PC-3 (cell line): ENCODE data around the gene SNAP47.

Experiments
- EZH2 ChIP-seq: fragments of 300-600 bp; sonication (generic); IDR thresholded peaks from one replicate; pipeline ENCODE4 v1.6.1; 2017; ENCODE audit warnings: antibody characterized with exemption, mild to moderate bottlenecking, low read length; ENCODE audit not compliant: unreplicated experiment
- EZH2phosphoT487 ChIP-seq: fragments of 300-600 bp; sonication (generic); IDR thresholded peaks from 2 replicates; pipeline ENCODE4 v1.6.1; 2018; ENCODE audit warnings: mild to moderate bottlenecking, antibody characterized with exemption, low read length, borderline replicate concordance

DNA sequence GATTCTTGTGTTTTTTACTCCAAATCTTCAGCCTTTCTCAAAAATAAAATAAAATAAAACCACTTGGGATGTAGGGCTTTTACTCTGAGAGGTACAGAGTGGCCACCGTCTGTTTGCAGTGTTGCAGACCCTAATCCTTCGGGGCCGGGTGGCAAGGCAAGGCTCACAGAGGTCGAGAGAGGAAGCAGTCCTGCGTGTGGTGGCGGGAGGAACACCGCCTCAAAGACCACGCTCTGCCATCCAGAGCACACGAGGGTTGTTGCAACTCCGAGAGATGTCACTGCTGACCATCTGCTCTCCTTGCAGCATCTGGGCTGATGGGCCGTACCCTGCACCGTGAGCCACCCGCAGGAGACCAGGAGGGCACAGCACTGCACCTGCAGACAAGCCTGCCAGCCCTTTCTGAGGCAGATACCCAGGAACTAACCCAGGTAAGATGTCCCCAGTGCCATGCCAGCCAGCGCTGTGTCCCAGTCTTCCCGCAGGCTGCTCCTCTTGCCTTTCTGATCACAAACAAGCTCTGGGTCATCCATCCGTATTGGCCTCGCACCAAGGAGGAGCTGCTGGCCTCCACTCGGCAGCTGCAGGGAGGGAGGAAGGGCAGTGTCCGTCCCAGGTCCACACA is 31.5 kb downstream of the SNAP47 start:
- TF ChIP-seq EZH2: no peak
- no peak for TF ChIP-seq EZH2phosphoT487
